Measurements from ENCODE around the gene KBTBD6.

The KBTBD6 gene

GRCh38 chr13:41085961-41086585 is 46.5 kb downstream of the KBTBD6 start:
- Histone ChIP-seq H3K36me3 (ENCODE audit: insufficient read depth, low read length) (no peaks in the 10 kb centered on the region), H3K4me2 (ENCODE audit: low read depth, low read length, poor library complexity, severe bottlenecking) (no peak overlapping the region), H3F3A (ENCODE audit: low read depth) (no peaks in the 10 kb centered on the region), H3K9me2 (replicated peaks; ENCODE audit: low read depth, low read length) (no peaks in the 10 kb centered on the region), H3K9ac (ENCODE audit: low read depth, low read length, poor library complexity, severe bottlenecking) (no peak overlapping the region), H3K4me1 (ENCODE audit: insufficient read depth, low read length, poor library complexity, severe bottlenecking) (no peaks in the 10 kb centered on the region), H2AFZ (ENCODE audit: low read length) (no peak overlapping the region), H3K27me3 (ENCODE audit: insufficient read depth, low read length, poor library complexity, severe bottlenecking) (no peaks in the 10 kb centered on the region), H3K9me3 (ENCODE audit: insufficient read depth, low read depth, low read length) (no peaks in the 10 kb centered on the region), H3K79me2 (ENCODE audit: insufficient read depth, low read length) (no peaks in the 10 kb centered on the region), H3K4me3 (ENCODE audit: low read length, poor library complexity, severe bottlenecking) (no peak overlapping the region), H4K20me1 (ENCODE audit: insufficient read depth, low read length, poor library complexity, severe bottlenecking) (no peaks in the 10 kb centered on the region)
- TF ChIP-seq EZH2phosphoT487 (IDR thresholded peaks at IDR 0.05; ENCODE audit: borderline replicate concordance), result no peak
- TF ChIP-seq CTCF (conservative IDR thresholded peaks at IDR 0.05; ENCODE audit: low read length), result no peak

GRCh38 chr13:41079725-41080124 is 52.9 kb downstream of the KBTBD6 start:
- Histone ChIP-seq H3K36me3 (ENCODE audit: insufficient read depth, low read length) (peaks cover 14% of the 10 kb centered on the region; the same call in 1 of the 2 replicates), H3K79me2 (ENCODE audit: insufficient read depth, low read length) (no peaks in the 10 kb centered on the region), H3K9ac (ENCODE audit: low read depth, low read length, poor library complexity, severe bottlenecking) (no peak overlapping the region), H3F3A (ENCODE audit: low read depth) (no peaks in the 10 kb centered on the region), H2AFZ (ENCODE audit: low read length) (no peak overlapping the region), H3K4me2 (ENCODE audit: low read depth, low read length, poor library complexity, severe bottlenecking) (no peak overlapping the region), H3K9me2 (replicated peaks; ENCODE audit: low read depth, low read length) (no peaks in the 10 kb centered on the region), H3K4me1 (ENCODE audit: insufficient read depth, low read length, poor library complexity, severe bottlenecking) (no peaks in the 10 kb centered on the region), H3K27me3 (ENCODE audit: insufficient read depth, low read length, poor library complexity, severe bottlenecking) (no peaks in the 10 kb centered on the region), H4K20me1 (ENCODE audit: insufficient read depth, low read length, poor library complexity, severe bottlenecking) (no peaks in the 10 kb centered on the region), H3K9me3 (ENCODE audit: insufficient read depth, low read depth, low read length) (no peaks in the 10 kb centered on the region), H3K4me3 (ENCODE audit: low read length, poor library complexity, severe bottlenecking) (no peak overlapping the region)
- TF ChIP-seq EZH2phosphoT487 (IDR thresholded peaks at IDR 0.05; ENCODE audit: borderline replicate concordance) (no peak), CTCF (conservative IDR thresholded peaks at IDR 0.05; ENCODE audit: low read length) (no peak)
